ENCODE data around the gene INAVA.
A peak's percentile ranks its signal among the peaks of the same experiment; 100 is the strongest.
"Not testable (repeated sequence)": the region's sequence is repeated elsewhere in the genome, so short reads cannot be mapped to it uniquely, and the experiment has no call there.

Gene INAVA

GRCh38 chr1:200923601-200924000 lies 28.9 kb downstream of the INAVA start:
- DNase-seq, result no peak

- no peak for DNase-seq
Observed at GRCh38 chr1:200925831-200926230, 31.1 kb downstream of the INAVA start.

- no peak for DNase-seq
Observed at GRCh38 chr1:200929530-200930278, 35.0 kb downstream of the INAVA start.

DNA sequence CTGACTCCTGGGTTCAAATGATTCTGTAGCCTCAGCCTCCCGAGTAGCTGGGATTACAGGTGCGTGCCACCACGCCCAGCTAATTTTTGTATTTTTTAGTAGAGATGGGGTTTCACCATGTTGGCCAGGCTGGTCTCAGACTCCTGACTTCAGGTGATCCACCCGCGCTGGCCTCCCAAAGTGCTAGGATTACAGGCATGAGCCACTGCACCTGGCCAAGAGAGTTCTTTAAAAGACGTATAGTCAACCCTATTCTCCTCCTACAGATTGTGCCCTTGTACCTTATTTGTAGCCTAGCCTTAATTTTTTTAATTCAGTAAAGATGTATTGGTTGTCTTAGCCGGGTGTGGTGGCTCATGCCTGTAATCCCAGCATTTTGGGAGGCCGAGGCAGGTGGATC lies 35.6 kb downstream of the INAVA start:
- not testable (repeated sequence) for DNase-seq

GRCh38 chr1:200931776-200932175 lies 37.1 kb downstream of the INAVA start:
- DNase-seq, result no peak

GRCh38 chr1:200934676-200935245 lies 40.1 kb downstream of the INAVA start:
- no peak for DNase-seq

DNA sequence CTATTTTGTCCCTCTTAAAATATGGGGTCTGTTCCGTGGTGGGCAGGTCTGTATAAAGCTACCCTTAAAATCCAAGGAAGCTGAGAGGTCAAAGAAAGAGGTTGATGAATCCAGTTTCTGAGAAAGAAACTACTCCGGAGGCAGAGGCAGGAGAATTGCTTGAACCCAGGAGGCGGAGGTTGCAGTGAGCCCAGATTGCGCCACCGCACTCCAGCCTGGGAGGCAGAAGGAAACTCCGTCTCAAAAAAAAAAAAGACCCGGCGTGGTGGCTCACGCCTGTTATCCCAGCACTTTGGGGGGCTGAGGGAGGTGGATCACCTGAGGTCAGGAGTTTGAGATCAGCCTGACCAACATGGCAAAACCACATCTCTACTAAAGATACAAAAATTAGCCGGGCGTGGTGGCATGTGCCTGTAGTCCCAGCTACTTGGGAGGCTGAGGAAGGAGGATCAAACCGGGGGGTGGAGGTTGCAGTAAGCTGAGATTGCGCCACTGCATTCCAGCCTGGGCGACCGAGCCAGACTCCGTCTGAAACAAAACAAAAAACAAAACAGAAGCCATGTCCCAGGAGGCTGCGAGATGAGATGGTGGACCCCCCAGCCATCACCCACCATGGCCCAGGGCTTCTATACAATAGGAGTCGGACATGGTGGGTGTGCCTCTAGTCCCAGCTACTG lies 40.7 kb downstream of the INAVA start:
- DNase-seq, result not testable (repeated sequence)

- peak; percentile 2 to 39 for DNase-seq
Observed at GRCh38 chr1:200938955-200939354, 44.3 kb downstream of the INAVA start.

DNA sequence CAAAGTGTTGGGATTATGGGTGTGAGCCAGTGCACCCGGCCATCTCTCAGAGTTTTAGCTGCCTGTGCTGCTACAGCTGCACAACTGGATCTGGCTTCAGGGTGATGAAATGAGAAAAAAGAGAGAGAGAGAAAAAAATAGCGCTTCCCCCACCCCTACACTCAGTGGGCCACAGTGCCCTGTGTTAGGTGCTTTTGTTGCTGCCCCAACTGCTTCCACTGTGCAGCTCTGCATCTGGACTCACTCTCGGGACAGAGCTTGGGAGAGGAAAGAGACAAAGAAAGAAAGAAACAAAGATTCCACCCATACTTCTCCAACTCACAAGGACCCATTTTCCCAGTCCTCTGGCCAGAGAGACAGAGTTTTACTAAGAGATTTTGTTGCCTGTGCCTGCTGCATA lies 50.4 kb downstream of the INAVA start:
- DNase-seq, result no peak

DNA sequence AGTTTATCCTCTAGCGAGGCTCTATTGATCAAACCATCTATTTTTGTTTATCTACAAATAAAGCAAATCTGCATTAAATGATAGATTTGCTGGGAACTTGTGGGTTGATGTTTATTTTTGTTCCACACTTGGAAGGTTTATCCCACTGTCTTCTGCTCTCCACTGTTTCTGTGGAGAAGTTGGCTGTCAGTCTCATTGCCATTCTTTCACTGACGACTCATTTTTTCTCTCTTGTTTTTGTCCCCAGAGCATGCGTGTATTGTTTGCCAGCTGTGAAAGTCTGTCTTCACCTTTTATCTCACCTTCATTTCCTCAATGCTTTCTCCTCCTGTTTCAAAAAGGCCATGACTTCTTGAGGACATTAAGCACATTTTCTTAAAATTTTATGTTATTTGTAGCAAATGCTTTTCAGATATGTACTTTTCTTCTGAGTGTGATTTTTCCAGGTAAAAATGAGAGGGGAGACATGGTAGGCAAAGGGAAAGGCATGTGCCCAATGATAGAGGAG lies 52.4 kb downstream of the INAVA start:
- no peak for DNase-seq

DNA sequence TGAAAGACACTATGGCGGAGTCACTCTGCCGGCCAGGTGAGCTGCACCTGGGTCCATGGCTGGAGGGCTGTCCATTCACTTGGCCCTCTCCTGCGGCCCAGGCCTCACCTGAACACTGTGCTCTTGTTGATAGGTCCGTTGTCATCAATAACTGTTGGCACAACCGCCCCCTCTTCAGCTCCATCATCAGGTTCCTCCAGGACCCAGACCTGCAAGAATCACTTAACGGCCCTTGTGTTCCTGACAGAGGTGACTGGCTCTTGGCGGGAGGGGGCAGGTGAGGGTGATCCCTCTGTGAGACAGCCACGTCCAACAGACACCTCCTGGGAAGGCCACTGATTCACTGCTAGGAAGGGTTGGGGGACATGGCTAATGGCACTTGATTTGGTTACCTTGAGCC lies 54.9 kb downstream of the INAVA start:
- DNase-seq, result no peak

DNA sequence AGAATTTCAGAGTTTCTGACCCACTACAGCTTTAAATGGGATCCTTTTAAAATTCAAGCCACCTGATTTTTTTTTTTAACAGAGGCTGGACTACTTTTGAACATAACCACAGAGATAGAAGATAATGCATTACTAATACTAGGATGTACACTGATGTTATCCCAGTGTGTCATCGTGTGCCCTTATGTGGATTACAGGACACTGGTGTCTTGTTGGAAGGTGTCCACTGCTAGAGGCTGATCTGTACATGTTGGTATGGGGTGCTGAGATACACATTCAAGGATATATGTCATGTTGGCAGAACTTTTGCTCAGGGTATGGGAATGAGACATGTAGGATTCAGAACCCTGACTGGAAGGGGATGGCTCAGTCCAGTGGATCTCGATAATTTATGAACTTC lies 56.3 kb downstream of the INAVA start:
- DNase-seq, result no peak

- no peak for DNase-seq
Observed at GRCh38 chr1:200954434-200954833, 59.7 kb downstream of the INAVA start.

- no peak for DNase-seq
Observed at GRCh38 chr1:200958597-200958996, 63.9 kb downstream of the INAVA start.

- DNase-seq, result no peak
Observed at GRCh38 chr1:200959411-200959921, 64.8 kb downstream of the INAVA start.

GRCh38 chr1:200960236-200960947 lies 65.7 kb downstream of the INAVA start:
- DNase-seq, result no peak

DNA sequence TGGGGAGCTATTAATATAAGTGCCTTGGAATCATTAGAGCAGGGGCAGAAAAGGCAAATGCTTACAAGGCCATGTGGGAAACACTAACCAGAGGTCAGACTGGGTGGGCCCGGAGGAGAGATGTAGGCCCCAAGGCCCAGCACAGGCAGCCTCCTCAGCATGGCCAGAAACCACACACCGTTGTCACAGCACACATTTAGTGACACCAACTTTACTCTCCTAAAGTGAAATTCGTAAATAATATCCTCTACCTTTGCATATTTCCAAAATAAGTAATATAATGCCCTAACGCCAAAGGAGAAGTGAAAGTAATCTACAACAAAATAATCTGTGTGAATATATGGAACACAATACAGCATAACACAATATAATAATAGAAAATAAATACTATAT lies 66.2 kb downstream of the INAVA start:
- no peak for DNase-seq

- not testable (repeated sequence) for DNase-seq
Observed at GRCh38 chr1:200962151-200962550, 67.5 kb downstream of the INAVA start.

GRCh38 chr1:200962631-200963030 lies 67.9 kb downstream of the INAVA start:
- DNase-seq, result no peak

GRCh38 chr1:200963076-200963475 lies 68.4 kb downstream of the INAVA start:
- DNase-seq, result no peak

DNA sequence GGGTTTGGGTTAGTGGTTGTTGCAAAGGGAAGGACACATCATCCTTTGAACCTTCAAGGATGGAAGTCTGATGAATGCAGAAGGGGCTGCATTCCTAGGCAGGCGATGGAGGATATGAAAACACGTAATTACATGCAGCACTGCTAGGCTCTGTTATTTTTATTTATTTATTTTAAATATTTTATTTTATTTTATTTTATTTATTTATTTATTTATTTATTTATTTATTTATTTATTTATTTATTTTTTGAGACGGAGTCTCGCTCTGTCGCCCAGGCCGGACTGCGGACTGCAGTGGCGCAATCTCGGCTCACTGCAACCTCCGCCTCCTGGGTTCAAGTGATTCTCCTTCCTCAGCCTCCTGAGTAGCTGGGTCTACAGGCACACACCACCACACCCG lies 69.2 kb downstream of the INAVA start:
- not testable (repeated sequence) for DNase-seq

All from CD4-positive, alpha-beta T cell treated with Interleukin-1 beta for 1 hour (primary cell).